Mesenchymal stem cell (in vitro differentiated cells and primary cell): ENCODE results near the gene CYB561A3.

Experiments used
- DNase-seq: peaks from one replicate; pipeline ENCODE4 v3.0.0-alpha.2; 2013
- H2AFZ ChIP-seq: one replicate; pipeline ENCODE4 v1.6.1; 2013; ENCODE audit warnings: low read depth, mild to moderate bottlenecking, control low read depth, inconsistent platforms, low read length, moderate library complexity
- H2AK5ac ChIP-seq: 2 replicates; pipeline ENCODE4 v1.6.1; 2013; ENCODE audit warnings: low read length, moderate library complexity, mild to moderate bottlenecking, inconsistent platforms; ENCODE audit not compliant: severe bottlenecking
- H2BK120ac ChIP-seq: one replicate; pipeline ENCODE4 v1.6.1; 2013; ENCODE audit warnings: low read depth, mild to moderate bottlenecking, inconsistent platforms, low read length, moderate library complexity
- H2BK12ac ChIP-seq, 2 experiments: one replicate each; pipeline ENCODE4 v1.6.1; 2013; ENCODE audit warnings: inconsistent platforms in 2 of 2, low read length in 2 of 2, mild to moderate bottlenecking in 2 of 2, moderate library complexity in 2 of 2, control low read depth in 1 of 2
- H2BK15ac ChIP-seq: one replicate; pipeline ENCODE4 v1.6.1; 2013; ENCODE audit warnings: mild to moderate bottlenecking, low read depth, inconsistent platforms; ENCODE audit not compliant: poor library complexity, severe bottlenecking
- H2BK5ac ChIP-seq: 2 replicates; pipeline ENCODE4 v1.6.1; 2013; ENCODE audit warnings: low read depth, mild to moderate bottlenecking, low read length, control low read depth, inconsistent platforms; ENCODE audit not compliant: poor library complexity, severe bottlenecking
- H3K14ac ChIP-seq, 2 experiments: one replicate each; pipeline ENCODE4 v1.6.1; 2013; ENCODE audit warnings: inconsistent platforms in 2 of 2, low read length in 2 of 2, control low read depth in 1 of 2, mild to moderate bottlenecking in 1 of 2, moderate library complexity in 1 of 2
- H3K18ac ChIP-seq, 2 experiments: one replicate each; pipeline ENCODE4 v1.6.1; 2013; ENCODE audit warnings: inconsistent platforms in 2 of 2, low read length in 2 of 2, control low read depth in 1 of 2, low read depth in 1 of 2, mild to moderate bottlenecking in 1 of 2
- H3K23ac ChIP-seq, 2 experiments: one replicate each; pipeline ENCODE4 v1.6.1; 2013; ENCODE audit warnings: inconsistent platforms in 2 of 2, low read length in 2 of 2, mild to moderate bottlenecking in 2 of 2, moderate library complexity in 2 of 2, control low read depth in 1 of 2
- H3K27ac ChIP-seq: 2 replicates; pipeline ENCODE4 v1.5.1; 2013; ENCODE audit warnings: mild to moderate bottlenecking, moderate library complexity, low read length, control low read depth, inconsistent platforms; ENCODE audit not compliant: poor library complexity, severe bottlenecking
- H3K27me3 ChIP-seq, 2 experiments: 2 replicates each; pipeline versions ENCODE4 v1.6.1 to v1.7.0; 2013; ENCODE audit warnings: low read length in 2 of 2, mild to moderate bottlenecking in 2 of 2, moderate library complexity in 2 of 2, control low read depth in 1 of 2, inconsistent platforms in 1 of 2; ENCODE audit not compliant: control insufficient read depth in 1 of 2, insufficient read depth in 1 of 2
- H3K36me3 ChIP-seq, 2 experiments: 2 replicates each; pipeline versions ENCODE4 v1.6.1 to v1.7.0; 2013; ENCODE audit warnings: low read length in 2 of 2, control low read depth in 1 of 2, inconsistent platforms in 1 of 2, low read depth in 1 of 2, mild to moderate bottlenecking in 1 of 2; ENCODE audit not compliant: insufficient read depth in 2 of 2, control insufficient read depth in 1 of 2
- H3K4ac ChIP-seq, 2 experiments: one replicate each; pipeline ENCODE4 v1.6.1; 2013; ENCODE audit warnings: inconsistent platforms in 2 of 2, low read length in 2 of 2, mild to moderate bottlenecking in 2 of 2, moderate library complexity in 2 of 2, control low read depth in 1 of 2, low read depth in 1 of 2
- H3K4me1 ChIP-seq: 2 replicates; pipeline ENCODE4 v1.6.1; 2013; ENCODE audit warnings: low read depth, low read length, control low read depth; ENCODE audit not compliant: control insufficient read depth, insufficient read depth
- H3K4me2 ChIP-seq: 2 replicates; pipeline ENCODE4 v1.6.1; 2013; ENCODE audit warnings: low read length, mild to moderate bottlenecking, inconsistent platforms; ENCODE audit not compliant: poor library complexity, severe bottlenecking
- H3K4me3 ChIP-seq, 2 experiments: 2 replicates each; pipeline versions ENCODE4 v1.5.1 to v1.7.0; 2013; ENCODE audit warnings: low read length in 2 of 2, mild to moderate bottlenecking in 2 of 2, control low read depth in 1 of 2, low read depth in 1 of 2; ENCODE audit not compliant: insufficient read depth in 1 of 2
- H3K79me1 ChIP-seq: replicated peaks from 2 replicates; pipeline ENCODE4 v1.6.1; 2013; ENCODE audit warnings: mild to moderate bottlenecking, control low read depth, low read length, inconsistent platforms; ENCODE audit not compliant: poor library complexity, severe bottlenecking
- H3K9ac ChIP-seq: 2 replicates; pipeline ENCODE4 v1.7.0; 2013; ENCODE audit warnings: mild to moderate bottlenecking, low read length, moderate library complexity
- H3K9me3 ChIP-seq: 2 replicates; pipeline ENCODE4 v1.7.0; 2013; ENCODE audit warnings: mild to moderate bottlenecking, low read length; ENCODE audit not compliant: control insufficient read depth
- H4K8ac ChIP-seq: one replicate; pipeline ENCODE4 v1.6.1; 2013; ENCODE audit warnings: inconsistent platforms, mild to moderate bottlenecking, low read length, moderate library complexity
- H4K91ac ChIP-seq: one replicate; pipeline ENCODE4 v1.6.1; 2013; ENCODE audit warnings: mild to moderate bottlenecking, low read length, inconsistent platforms
- WGBS: methylation state at CpG from one replicate; pipeline ENCODE4 v1.1.7; 2013; ENCODE audit warnings: mixed read lengths; 5-methylcytosine and 5-hydroxymethylcytosine counted together

CYB561A3 gene

GRCh38 chr11:61328351-61328750, 33.3 kb downstream of the CYB561A3 start:
- Histone ChIP-seq H3K27me3 (no peaks in the 10 kb centered on the region), H3K27ac (no peak overlapping the region), H2BK5ac (no peak overlapping the region), H3K9me3 (no peaks in the 10 kb centered on the region), H2BK15ac (no peak overlapping the region), H4K91ac (no peak overlapping the region), H3K36me3 (peaks cover 24 to 66% of the 10 kb centered on the region in 2 experiments), H2BK12ac (no peak overlapping the region), H3K4me3 (no peak overlapping the region), H3K23ac (no peak overlapping the region), H2BK120ac (no peak overlapping the region), H3K14ac (no peak overlapping the region), H3K79me1 (peaks cover 10% of the 10 kb centered on the region), H3K4me1 (peaks cover 6% of the 10 kb centered on the region), H3K4ac (no peak overlapping the region), H3K4me2 (no peak overlapping the region), H3K9ac (peak overlapping the region; percentile 47), H2AK5ac (no peak overlapping the region), H2AFZ (no peak overlapping the region), H4K8ac (no peak overlapping the region), H3K18ac (no peak overlapping the region)
- 95% methylated on average over 9 of the region's 9 CpGs for WGBS
- DNase-seq, result no peak

GRCh38 chr11:61327669-61328071, 34.0 kb downstream of the CYB561A3 start:
- no peak overlapping the region for H2AFZ ChIP-seq
- peaks cover 29 to 72% of the 10 kb centered on the region in 2 experiments for H3K36me3 ChIP-seq
- no peak overlapping the region for H2BK12ac ChIP-seq
- H3K14ac ChIP-seq, result no peak overlapping the region
- H3K4ac ChIP-seq, result no peak overlapping the region
- H3K18ac ChIP-seq, result no peak overlapping the region
- H3K27ac ChIP-seq, result no peak overlapping the region
- H3K27me3 ChIP-seq, result no peaks in the 10 kb centered on the region
- no peaks in the 10 kb centered on the region for H3K9me3 ChIP-seq
- peaks cover 15% of the 10 kb centered on the region for H3K79me1 ChIP-seq
- H3K4me2 ChIP-seq, result no peak overlapping the region
- peak overlapping the region; percentile 47 for H3K9ac ChIP-seq
- H3K4me3 ChIP-seq, result no peak overlapping the region
- no peak overlapping the region for H2BK5ac ChIP-seq
- H4K8ac ChIP-seq, result no peak overlapping the region
- DNase-seq, result no peak
- H2BK120ac ChIP-seq, result no peak overlapping the region
- H2AK5ac ChIP-seq, result no peak overlapping the region
- no peak overlapping the region for H3K23ac ChIP-seq
- H4K91ac ChIP-seq, result no peak overlapping the region
- H3K4me1 ChIP-seq, result peaks cover 6% of the 10 kb centered on the region
- no peak overlapping the region for H2BK15ac ChIP-seq

- H3K9ac ChIP-seq, result no peak overlapping the region
- H3K4me1 ChIP-seq, result peaks cover 1% of the 10 kb centered on the region
- no peak overlapping the region for H3K4me3 ChIP-seq
- H4K91ac ChIP-seq, result no peak overlapping the region
- no peak overlapping the region for H2BK120ac ChIP-seq
- H2BK5ac ChIP-seq, result no peak overlapping the region
- no peak overlapping the region for H2BK12ac ChIP-seq
- no peak overlapping the region for H4K8ac ChIP-seq
- 100% methylated on average over 1 of the region's 2 CpGs for WGBS
- no peak overlapping the region for H2AFZ ChIP-seq
- no peaks in the 10 kb centered on the region for H3K27me3 ChIP-seq
- H3K27ac ChIP-seq, result no peak overlapping the region
- H3K36me3 ChIP-seq, result peaks cover 38 to 91% of the 10 kb centered on the region in 2 experiments
- peak; percentile 8 for DNase-seq
- H3K9me3 ChIP-seq, result no peaks in the 10 kb centered on the region
- peaks cover 27% of the 10 kb centered on the region for H3K79me1 ChIP-seq
- no peak overlapping the region for H3K14ac ChIP-seq
- H2BK15ac ChIP-seq, result no peak overlapping the region
- H3K4ac ChIP-seq, result no peak overlapping the region
- no peak overlapping the region for H3K18ac ChIP-seq
- H3K23ac ChIP-seq, result no peak overlapping the region
- no peak overlapping the region for H3K4me2 ChIP-seq
- no peak overlapping the region for H2AK5ac ChIP-seq
Measured at GRCh38 chr11:61325649-61326414, 35.9 kb downstream of the CYB561A3 start.

- no peak overlapping the region for H3K23ac ChIP-seq
- H3K9ac ChIP-seq, result no peak overlapping the region
- no peak overlapping the region for H3K4me3 ChIP-seq
- no peak overlapping the region for H3K27ac ChIP-seq
- H3K4me1 ChIP-seq, result no peaks in the 10 kb centered on the region
- peaks cover 38% of the 10 kb centered on the region for H3K79me1 ChIP-seq
- no peaks in the 10 kb centered on the region for H3K27me3 ChIP-seq
- no peak overlapping the region for H2AK5ac ChIP-seq
- 100% methylated on average over 2 of the region's 2 CpGs for WGBS
- H3K36me3 ChIP-seq, result peaks cover 62 to 91% of the 10 kb centered on the region in 2 experiments
- H3K9me3 ChIP-seq, result no peaks in the 10 kb centered on the region
- H2AFZ ChIP-seq, result no peak overlapping the region
- H4K8ac ChIP-seq, result no peak overlapping the region
- DNase-seq, result no peak
- H3K14ac ChIP-seq, result no peak overlapping the region
- H2BK5ac ChIP-seq, result no peak overlapping the region
- no peak overlapping the region for H2BK15ac ChIP-seq
- no peak overlapping the region for H3K4me2 ChIP-seq
- H3K4ac ChIP-seq, result no peak overlapping the region
- no peak overlapping the region for H4K91ac ChIP-seq
- H2BK120ac ChIP-seq, result no peak overlapping the region
- no peak overlapping the region for H2BK12ac ChIP-seq
- no peak overlapping the region for H3K18ac ChIP-seq
Measured at GRCh38 chr11:61315260-61315659, 46.4 kb downstream of the CYB561A3 start.
